NCI-H2227 (cell line): ENCODE data around the gene HNRNPC.
"Not testable (repeated sequence)": the region's sequence is repeated elsewhere in the genome, so short reads cannot be mapped to it uniquely, and the experiment has no call there.

Experiments
- DNase-seq: peaks from one replicate; lab custom pipeline; 2025; ENCODE audit not compliant: unreplicated experiment; lab: John Stamatoyannopoulos, UW

Gene HNRNPC

GRCh38 chr14:21272661-21273060, 3.4 kb upstream of the HNRNPC start:
- not testable (repeated sequence) for DNase-seq

DNA sequence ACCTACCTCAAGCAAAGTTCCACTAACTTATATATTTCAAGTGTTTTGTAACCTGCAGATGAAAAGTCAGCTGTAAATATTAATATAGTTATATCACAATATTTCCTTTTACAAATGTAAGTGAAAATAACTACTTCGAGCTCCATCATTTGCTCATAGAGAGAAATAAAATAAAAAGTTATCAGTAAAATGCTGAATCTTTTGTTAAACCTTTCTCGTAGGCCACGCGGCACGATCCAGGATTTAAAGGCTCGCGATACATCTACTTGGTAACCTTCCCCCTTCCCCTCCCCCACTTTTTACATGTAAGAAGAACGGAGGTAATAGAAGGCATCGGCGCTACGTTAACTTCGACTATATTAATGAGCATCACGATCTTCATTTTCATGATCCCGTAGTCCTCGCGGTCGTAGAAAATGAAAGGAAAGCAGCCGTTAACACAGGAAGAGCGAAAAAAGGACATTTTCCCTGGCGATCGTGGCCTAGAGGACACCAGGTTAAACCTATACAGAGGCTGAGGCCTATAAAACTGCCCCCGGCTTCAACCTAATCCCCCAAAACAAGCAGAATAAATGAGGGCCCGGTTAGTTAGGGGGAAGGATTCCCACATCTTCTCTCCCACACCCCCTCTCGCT, 508 bp downstream of the HNRNPC start:
- DNase-seq, result peak; percentile 43

- DNase-seq, result no peak
Observed at GRCh38 chr14:21267886-21268616, 1.2 kb downstream of the HNRNPC start.

DNA sequence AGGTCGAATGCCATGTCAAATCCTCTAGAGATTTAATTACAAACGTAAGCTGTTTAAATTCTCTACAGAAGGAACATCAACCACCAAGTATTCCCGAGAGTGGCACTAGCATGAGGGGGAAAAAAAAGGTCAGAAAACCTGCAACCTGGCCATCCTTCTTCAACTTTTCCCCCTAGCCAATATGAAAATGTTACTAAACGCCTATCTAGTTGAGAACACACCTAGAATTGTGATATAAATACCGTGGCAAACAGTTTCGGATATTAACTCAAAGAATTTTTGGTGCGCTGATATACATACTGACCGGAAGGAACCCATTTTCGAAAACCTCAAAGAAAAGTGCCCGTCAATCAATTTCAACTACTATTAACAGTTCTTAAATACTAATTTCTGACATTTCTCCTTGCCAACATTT, 1.8 kb downstream of the HNRNPC start:
- DNase-seq, result no peak

DNA sequence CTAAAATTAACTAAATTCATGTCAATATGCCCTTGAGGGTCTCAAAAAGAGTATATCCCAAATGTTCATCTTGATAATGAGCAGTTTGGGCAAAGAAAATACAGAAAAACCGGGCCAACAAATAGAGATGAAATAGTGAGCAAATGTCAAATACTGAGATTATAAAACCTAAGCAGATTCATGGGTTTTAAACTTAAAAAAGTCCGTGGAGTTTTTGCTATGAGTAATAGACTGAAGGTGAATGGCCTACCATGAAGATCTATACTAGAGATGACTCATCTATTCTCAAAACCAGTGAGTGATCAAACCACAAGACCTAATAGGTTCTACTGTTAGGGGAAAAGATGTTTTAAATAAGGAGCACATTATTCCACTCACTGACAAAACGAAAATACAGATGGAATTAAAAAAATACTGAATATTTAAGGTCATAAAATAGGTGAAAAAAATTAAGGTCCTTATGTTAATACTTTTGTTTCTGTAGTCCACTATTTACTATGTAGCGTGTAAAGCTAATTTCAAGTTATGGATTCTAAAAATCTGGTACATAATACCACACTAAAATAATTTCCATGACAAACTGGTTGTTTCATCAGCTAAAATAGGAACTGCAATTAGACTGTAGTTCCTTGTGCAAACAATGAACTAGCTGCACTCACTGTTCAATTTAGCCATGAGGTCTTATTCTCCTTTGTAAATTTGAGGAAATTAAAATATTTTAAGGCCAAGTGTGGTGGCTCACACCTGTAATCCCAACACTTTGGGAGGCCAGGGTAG, 5.0 kb downstream of the HNRNPC start:
- no peak for DNase-seq

DNA sequence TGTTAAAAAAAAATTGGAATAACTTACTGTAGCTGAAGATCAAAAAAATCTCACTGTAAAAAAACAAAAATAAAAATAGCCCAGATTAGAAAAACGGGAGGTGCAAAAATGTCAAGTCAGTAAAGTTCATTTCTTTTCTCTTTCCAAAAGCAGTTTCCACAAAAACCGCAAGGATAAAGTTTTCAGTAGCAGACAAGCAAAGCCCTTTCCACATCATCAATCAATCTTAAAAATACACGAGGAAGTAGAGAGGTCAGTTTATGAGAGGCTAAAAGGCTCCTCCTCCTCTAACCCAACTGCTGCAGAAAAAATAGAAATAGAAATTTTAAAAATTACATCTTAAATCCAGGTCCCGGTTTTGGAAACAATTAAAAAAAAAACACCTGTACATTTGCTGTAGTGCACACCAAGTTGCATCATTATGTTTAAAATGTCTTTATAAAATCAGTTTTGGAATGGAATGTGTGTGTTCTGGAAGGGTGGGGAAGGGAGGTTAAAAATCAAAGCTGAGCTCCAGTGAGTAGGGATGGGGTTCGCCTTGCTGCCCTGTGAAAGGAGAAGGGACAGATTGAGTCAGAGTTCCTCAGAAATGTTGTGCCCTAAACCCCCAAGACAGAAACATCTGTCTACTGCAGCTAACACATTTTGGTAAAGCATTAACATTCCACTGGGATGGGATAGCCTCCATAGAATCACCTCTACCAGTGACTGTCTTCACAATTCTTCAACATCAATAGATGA, 5.8 kb downstream of the HNRNPC start:
- DNase-seq, result no peak

DNA sequence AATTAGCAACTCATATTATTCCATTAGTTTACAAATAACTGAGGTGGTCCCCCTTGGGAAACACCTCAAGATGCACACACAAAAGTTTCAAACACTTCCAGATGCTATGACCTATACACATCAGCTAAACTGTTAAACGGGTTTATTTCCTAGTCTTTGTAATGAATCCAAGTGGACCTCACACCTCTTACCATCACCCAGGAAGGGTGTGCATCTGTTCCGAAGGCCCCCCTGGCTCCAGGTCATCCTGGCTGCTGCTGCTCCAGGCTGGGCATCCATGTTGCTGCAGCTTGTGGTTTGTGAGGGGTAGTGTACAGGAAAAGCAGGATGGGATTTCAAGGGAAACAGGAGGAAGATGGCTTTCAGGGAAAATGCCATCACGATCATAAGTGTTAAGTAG, 6.8 kb downstream of the HNRNPC start:
- no peak for DNase-seq

GRCh38 chr14:21261824-21262223, 7.4 kb downstream of the HNRNPC start:
- DNase-seq, result no peak

GRCh38 chr14:21258889-21259787, 10.1 kb downstream of the HNRNPC start:
- DNase-seq, result no peak

- DNase-seq, result no peak
Observed at GRCh38 chr14:21258005-21258888, 11.0 kb downstream of the HNRNPC start.

DNA sequence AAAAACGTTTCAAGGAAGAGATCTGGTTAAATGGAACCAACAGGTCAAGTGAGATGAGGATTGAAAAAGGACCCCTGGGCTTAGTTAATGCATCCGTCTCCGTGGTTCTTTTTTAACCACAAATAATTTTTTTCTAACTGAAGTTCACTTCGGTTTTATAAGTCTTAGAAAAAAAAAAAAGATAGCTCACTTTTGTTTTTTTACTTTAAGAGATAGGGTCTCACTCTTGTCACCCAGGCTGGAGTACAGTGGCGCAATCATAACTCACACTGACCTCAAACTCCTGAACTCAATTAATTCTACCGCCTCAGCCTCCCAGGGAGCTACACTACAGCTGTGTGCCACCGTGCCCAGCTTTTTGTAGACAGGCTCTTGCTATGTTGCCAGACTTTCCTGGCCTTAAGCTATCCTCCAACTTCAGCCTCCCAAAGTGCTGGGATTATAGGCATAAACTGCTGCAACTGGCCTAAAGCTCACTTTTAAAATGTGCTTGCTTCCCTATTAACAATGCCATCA, 11.8 kb downstream of the HNRNPC start:
- no peak for DNase-seq

DNA sequence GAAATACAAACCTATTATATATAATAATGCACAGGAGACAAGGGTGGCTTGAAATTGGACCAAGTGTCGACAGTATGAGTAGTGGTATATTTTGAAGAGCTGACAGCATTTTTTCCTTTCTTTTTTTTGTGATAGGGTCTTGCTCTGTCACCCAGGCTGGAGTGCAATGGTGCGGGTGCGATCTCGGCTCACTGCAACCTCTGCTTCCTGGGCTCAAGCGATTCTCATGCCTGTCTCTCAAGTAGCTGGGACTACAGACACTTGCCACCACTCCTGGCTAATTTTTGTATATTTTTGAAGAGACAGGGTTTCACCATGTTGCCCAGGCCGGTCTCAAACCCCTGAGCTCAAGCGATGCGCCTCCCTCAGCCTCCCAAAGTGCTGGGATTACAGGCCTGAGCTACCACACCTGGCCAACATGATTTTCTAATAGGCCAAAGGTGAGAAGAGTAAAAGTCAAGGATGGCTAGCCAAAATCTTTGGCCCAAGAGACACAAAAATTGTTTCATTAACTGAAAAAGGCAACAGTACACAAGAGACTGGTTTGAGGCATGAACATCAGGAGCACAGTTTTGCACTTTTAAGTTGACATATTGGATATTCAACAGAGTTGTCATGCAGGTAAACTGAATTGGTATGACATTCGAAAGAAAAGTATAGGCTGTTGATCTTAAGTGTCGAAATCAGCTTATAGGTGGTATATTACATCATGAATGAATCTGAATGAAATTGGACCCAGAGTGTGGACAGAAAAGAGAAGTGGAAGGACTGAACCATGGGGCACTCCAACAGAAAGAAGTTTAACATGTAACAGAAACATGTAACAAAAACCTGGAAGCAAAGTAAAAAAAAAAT, 12.5 kb downstream of the HNRNPC start:
- DNase-seq, result no peak

DNA sequence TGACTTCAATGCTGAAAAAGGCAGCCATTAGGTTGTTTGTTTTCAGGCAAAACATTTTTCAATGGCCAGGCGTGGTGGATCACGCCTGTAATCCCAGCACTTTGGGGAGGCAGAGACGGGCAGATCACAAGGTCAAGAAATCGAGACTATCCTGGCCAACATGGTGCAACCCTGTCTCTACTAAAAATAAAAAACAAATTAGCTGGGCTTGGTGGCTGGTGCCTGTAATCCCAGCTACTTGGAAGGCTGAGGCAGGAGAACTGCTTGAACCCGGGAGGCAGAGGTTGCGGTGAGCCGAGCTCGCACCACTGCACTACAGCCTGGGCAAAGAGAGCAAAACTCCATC, 13.2 kb downstream of the HNRNPC start:
- not testable (repeated sequence) for DNase-seq

DNA sequence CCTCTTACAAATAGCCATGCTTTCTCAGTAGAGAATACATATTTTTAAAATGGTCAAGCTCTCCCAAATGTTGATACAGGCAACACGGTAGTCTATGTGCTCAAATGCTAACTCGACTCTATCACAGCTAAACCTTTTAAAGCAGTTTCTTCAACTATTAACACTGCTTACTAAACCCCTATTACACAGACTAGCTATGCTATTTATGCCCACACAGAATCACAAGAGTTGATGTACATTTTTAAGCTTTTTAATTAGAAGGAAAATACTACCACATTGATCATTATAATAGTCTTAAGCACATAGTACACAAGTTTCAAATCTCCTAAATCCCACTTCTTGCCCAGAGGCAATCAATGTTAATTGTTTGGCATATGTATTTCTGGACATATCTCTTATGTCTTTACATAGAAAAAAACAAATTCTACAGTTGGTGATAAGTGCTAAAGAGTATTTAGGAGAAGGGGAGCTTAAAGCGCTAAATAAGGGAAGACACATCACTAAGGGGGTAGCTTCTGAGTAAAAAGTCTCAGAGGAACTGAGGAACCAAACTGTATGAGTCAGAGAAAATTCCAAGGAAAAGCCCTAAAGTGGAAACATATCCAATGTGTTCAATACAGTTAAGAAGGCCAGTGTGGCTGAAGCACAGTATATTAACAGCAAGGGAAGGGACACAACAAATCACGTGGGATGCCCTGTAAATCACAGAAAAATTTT, 13.7 kb downstream of the HNRNPC start:
- DNase-seq, result no peak

DNA sequence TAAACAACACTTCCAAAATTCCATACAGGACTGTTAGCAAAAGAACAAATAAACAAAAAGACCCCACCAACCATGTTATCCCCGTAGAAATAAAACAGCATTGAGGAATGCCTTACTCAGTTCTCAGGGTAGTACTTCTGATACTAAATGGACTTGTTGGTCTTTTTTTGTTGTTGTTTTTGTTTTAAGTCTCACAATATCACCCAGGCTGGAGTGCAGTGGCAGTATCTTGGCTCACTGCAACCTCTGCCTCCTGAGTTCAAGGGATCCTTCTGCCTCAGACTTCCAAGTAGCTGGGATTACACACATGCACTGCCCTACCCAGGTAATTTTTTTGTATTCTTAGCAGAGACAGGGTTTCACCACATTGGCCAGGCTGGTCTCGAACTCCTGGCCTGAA, 17.1 kb downstream of the HNRNPC start:
- no peak for DNase-seq

DNA sequence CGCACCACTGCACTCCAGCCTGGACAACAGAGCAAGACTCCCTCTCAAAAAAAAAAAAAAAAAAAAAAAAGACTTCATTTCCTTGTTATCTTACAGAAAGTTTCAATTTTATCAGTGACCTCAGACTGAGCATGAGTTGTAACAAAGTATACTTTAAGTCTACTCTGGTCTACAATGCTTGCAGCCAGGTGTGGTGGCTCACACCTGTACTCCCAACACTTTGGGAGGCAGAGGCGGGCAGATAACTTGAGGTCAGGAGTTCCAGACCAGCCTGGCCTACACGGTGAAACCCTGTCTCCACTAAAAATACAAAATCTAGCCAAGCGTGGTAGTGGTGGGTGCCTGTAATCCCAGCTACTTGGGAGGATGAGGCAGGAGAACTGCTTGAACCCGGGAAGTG, 18.0 kb downstream of the HNRNPC start:
- no peak for DNase-seq

GRCh38 chr14:21248739-21249411, 20.4 kb downstream of the HNRNPC start:
- DNase-seq, result no peak
